GM19455 (cell line): ENCODE measurements around the gene CYP1B1.
"Not testable (repeated sequence)": the region's sequence is repeated elsewhere in the genome, so short reads cannot be mapped to it uniquely, and the experiment has no call there.

Experiments used
- ATAC-seq: cut with Tn5 transposase; IDR thresholded peaks from one replicate; pipeline ENCODE4 v1.9.1; 2021; ENCODE audit not compliant: unreplicated experiment

CYP1B1 gene

DNA sequence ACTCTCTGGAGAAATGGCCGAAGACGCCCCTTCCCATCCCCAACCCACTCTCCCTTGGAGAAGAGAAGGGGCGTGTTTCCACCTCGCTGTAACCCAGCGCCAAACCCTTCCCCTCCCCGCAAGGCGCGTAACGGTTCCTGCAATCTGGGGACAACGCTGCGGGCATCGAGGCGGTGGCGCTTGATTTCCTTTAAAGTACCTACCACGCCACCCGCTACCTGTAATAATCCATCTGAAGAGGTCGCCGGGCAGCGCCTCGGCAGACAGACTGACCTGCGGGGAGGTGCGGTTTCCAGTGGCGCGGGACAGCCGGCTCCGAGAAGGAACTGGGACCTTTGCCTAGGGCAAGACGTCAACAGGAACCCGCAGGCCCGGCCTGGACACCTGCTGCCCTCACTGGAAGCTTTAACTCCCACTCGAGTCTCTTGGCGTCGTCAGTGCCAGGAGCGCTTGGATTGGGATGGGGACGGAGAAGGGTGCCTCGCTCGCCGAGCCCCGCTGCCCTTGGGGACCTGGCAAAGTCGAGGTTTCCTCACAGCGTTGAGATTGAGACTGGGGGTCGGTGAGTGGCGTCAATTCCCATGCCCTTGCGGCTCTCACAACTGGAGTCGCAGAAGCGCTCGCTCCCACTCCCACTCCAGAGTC is at the start of gene CYP1B1:
TSS of gene CYP1B1 (minus strand) at position 645 of the 645 bp plus-strand sequence. CDS start 763 bp downstream, outside the sequence.
- ATAC-seq: no peak

DNA sequence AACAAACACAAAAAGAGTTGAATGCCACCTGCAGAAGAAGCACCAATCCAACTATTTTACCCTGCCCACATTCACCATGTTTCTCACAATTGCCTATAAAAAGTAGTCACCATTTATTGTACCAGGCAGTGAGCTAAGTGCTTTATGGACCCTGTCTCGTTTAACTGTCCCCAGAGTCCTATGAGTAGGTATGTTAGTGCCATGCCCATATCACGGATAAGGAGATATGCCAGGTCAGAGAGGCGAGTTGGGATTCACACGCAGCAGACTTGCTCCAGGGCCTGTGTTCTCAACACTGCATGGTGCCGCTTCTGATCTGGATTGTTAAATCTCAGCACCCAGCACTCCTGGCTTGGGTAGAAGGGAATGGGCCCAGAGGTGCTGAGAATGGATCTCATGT is 49.1 kb upstream of the CYP1B1 start:
- ATAC-seq: no peak

DNA sequence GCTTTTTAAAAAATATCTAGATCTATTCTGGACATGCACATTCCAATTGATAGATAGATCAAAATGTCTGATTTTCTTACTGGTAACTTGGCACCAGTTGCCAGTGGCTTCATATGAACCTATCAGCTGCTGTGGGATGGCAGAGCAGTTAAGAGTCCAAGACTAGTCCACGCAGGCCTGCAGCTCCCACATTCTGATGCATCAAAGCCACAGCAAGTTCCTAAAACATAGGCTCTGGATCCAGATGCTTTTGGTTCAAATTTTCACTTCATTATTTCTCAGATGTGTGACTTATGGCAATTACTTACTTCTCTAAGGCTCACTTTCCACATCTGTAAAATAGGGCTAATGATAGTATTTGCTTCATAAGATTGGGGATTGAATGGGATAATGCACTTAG is 48.0 kb upstream of the CYP1B1 start:
- ATAC-seq: no peak

DNA sequence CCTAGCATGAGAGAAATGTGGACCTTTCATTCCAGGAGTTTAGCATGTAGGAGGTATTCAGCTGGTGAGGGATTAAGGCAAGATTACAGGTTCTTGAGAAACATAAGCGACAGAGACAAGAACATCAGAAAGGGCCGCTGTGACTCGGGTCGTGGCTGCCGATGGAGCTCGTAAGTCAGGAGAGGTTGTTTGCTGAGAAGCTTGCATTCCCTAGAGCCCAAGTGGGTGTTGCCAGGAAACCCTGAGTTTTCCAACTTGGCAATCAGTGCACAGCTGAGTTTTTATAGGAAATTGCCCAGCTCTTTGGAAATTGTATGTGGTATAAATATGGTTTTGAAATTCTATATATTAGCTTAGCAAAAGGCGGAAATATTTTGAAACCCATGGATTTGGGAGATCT is 46.4 kb upstream of the CYP1B1 start:
- ATAC-seq: no peak

DNA sequence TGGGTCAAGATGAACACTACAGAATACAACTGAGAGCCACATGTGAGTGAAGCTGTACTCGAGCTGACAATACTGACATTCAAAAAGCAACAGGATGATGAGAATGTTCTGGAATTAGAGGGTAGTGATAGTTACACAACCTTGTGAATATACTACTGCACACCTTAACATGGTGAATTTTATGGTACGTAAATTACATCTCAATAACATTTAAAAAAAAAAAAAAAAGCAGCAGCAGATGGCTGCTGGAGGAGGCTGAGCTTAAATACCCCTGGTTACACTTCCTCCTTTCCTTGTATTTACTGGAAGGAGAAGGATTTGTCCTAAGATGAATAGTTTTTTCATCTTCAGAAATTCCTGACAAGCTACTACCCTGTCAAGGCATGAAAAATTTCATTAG is 45.5 kb upstream of the CYP1B1 start:
- ATAC-seq: no peak

DNA sequence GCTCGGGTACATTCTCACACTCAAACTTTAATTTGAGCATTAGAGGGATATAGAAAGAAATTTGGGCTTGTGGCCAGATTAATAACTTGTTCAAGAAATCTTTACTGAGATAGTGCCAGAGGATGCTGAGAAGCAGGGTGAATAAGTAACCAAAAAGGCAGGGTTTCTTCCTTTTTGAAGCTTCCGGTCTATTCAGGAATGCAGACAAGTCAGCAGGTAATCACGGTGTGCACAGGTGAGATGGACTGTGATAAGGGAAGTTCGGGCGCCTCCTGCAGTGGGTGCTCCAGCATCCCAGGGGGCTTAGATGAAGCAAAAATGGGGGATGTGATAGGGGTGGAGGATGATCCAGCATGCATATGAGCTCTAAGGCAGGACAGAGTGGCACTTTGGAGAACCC is 44.9 kb upstream of the CYP1B1 start:
- no peak for ATAC-seq

DNA sequence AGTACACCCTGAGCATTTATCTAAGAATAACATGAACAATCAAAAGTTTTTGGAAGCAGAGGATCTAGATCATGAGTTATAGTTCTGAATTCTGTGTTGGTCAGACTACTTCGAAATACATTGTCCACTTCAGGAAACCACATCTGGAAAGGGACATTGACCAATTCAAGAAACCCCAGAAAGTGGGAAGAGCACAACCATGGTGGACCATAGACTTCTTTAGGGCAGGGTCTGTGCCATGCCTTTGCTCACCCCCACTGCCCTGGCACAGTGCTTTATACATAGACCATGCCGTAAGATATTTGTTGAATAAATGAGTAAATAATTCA is 44.3 kb upstream of the CYP1B1 start:
- ATAC-seq: no peak

DNA sequence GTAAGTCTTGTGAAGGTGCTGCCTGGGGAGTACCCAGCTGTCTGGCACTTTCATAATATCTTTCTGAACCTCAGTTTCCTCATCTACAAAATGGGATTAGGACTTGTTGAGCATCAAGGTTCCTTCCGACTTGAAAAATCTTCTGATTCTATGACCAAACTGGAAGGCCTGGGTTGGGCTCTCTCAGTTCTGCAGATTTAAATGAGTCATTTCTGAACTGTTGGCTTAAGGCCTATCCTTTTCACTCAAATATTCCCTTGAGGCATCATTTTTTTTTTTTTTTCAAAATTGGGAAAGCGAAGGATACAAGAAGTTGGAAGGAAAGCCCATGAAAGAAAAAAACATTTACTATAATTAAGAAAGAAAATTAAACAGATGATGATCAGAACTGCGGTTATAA is 40.8 kb upstream of the CYP1B1 start:
- no peak for ATAC-seq

DNA sequence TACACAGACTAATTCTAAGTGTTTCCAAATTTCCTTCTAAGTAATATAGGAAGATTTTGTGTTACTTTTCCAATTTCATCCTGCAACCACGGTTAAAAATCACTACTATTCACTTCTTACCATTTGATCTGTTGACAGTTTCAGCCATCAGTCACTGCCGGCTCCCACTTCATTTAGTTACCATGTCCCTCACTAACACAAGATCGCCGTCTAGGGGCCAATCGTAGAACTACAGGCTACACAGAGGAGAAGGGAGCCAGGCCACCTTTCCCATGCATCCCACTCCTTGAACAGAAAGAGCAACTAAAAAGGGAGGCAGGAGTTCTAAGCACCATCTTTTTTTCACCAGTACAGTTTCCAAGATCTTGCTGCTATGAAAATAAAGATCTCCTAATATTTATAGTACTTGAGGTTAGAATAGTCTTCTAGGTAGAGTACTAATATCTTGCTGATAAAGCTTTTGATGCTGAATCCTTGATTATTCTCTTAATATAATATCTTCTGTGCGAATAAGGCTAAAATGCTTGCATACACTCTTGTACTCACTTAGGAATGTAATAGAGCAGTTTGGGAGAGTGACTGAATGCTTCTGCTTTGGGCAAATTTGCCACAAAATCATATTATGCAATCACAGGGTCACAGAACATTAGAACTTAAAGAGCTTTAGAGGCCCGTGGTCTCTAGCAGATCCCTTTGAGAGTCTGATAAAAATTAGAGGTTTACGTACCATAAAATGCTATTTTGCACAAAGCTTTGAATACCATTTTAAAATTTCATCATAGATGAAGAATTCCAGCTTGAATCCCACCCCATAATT is 39.5 kb upstream of the CYP1B1 start:
- no peak for ATAC-seq

DNA sequence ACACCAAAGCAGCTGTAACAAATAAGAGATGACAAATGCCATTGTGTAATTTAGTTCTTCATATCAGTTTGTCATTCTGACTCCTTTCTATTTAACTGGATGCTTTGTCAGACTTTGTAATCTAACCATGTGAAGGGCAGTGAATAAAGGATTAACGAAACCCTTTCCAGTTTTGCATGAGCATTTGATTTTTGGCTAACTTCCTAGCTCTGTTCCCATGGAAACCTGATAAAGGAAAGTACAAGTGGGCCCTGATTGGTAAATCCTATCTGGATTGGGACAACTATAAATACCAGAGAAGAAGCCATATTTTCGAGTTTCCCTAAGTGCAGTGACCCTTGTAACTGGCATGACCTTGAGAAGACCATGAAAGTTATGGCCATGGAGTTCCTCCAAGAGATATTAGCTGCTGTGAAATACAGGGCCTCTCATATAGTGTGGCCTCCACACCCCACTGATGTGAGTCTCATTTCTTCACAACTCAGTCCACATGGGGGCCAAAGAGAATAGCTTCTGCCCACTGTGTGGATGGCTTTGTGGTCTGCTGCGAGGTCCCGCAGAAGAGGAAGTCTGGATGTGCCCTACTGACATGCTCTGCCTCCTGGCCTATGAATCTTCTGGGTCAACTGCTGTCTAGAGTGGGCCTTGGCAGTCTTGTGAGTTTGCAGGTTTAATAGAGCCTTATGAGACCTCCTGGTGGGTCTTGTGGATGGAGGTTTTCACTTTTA is 38.2 kb upstream of the CYP1B1 start:
- no peak for ATAC-seq

DNA sequence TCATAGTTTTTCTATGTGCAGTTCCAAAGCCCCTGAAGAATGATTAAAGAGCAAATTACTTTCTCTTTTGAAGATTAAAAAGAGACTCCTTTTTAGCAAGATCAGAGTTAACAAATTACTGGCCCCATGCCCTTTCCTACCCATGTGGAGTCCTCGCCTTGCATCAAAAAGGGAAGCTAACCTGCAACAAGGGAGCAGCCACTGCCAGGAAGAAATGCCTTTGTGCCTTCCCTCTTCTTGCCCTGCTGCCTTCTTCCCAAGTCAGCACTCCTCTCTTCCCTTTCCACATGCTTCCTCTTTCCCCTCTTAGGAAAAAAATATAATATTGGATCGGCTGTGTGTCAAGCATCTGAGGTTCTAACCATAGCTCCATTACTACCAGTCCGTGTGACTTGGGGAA is 37.1 kb upstream of the CYP1B1 start:
- no peak for ATAC-seq

DNA sequence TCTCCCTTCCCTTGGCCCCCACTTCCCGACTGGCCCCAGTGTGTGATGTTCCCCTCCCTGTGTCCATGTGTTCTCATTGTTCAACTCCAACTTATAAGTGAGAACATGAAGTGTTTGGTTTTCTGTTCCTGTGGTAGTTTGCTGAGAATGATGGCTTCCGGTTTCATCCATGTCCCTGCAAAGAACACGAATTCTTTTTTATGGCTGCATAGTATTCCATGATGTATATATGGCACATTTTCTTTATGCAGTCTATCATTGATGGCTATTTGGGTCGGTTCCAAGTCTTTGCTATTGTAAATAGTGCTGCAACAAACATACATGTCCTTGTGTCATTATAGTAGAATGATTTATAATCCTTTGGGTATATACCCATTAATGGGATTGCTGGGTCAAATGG is 35.4 kb upstream of the CYP1B1 start:
- not testable (repeated sequence) for ATAC-seq

DNA sequence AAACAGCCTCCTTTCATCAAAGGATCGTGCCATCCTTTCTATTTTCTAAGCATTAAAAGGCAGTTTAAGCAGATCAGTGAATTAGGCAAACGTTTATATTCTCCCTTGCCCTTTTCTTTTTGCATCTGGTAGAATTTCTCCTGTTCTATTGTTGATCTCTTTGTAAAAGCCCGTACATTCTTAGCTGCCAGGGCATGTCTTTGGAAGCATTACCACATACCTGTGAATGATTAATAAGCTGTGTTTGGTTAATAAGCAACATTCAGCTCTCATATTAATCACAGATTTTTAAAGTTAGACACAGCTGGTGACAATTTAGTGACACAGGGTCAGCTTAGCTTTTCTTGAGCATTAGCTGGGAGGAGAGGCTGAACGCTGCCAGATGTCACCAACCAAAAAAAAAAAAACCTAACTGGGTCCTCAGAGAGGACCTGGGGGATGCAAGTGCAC is 33.8 kb upstream of the CYP1B1 start:
- ATAC-seq: no peak

DNA sequence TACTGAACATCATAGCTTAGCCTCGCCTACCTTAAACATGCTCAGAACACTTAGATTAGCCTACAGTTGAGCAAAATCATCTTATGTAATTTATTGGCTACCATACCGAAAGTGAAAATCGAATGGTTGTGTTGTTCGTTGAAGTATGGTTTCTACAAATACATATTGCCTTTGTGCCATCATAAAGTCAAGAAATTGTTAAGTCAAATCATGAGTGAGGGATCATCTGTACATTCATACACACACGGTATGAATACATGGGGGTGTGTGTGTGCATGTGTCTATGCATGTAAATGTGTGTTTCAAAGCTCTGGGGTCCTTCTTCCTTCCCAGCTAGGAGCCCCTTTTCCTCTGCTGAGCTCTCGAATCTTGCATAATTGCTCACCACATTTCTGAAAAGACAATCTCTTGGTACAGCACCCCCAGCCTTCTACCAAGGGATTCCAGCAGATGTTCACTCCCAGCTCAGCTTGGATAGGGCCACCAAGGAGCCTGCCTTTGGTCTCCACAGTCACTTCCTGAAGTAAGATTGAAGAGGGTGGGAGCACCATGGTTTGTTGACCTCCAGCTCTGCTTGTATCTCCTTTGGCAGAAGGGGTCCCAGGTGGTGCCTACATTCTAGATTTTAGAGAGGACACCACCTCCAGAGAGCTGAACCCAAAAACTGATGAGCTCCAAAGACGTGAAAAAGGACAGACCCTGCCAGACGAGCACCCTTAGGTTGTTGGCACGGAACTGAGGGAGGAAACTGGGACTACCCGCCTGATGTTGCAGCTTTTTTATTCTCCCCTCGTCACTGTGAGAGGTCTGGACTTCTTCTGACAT is 33.2 kb upstream of the CYP1B1 start:
- no peak for ATAC-seq

DNA sequence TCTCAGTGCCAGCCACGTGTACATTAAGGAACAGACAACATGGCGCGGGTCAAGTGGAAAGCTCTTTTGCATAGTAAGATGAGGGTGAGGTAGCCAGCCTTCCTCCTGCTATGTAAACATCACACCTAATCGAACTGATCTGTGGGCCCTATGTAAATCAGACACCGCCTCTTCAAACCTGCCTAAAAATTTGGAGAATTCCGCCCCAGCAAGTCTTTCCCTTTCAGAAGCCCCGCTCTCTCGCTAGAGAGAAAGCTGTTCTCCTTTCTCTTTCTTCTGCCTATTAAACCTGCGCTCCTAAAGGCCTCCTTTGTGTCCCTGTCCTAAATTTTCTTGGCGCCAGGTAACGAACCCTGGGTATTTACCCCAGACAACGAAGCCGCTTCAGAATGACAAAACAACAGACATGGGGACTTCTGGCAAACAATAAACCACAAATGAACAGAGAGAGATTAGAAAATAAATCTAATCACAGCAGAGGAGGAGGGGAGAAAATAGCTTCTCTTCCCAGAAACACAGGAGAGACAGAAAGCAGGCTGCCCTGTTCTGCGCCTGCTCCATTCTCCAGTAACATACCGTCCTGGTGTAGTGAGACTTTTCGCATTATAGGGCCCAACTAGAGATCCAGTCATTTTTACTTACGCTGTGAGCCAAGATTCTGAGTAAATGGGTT is 31.9 kb upstream of the CYP1B1 start:
- no peak for ATAC-seq

DNA sequence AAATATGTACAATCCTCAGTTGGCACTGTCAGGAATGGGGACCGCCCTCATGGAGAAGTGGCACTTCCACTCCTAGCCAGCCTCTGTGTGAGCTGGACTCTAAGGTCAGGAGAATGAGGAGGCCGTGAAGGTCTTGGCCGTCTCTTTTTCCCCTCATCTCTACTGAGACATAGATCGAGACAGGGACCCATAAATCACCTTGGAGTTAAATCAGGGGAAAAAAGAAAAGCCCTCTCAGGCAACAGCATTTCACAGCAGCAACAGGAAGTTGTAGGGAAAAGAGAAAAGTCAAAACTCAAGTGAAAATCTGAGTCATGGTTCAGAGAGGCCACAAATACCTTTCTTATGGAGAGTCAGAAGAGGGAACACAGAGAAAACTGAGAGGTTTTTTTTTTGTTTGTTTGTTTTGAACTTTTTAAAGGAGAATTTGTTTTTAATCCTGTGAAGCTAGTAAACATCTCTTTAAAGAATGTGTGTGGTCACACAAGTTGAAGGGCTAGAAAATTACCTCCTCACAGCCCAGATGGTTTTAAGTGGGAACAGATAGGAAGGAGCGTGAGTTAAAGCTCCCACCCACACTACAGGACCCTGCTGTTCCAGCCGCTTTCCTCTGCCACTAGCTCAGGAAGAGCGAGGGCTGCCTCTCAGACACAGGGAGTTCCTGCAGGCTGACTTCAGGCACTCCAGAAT is 30.6 kb upstream of the CYP1B1 start:
- ATAC-seq: no peak

DNA sequence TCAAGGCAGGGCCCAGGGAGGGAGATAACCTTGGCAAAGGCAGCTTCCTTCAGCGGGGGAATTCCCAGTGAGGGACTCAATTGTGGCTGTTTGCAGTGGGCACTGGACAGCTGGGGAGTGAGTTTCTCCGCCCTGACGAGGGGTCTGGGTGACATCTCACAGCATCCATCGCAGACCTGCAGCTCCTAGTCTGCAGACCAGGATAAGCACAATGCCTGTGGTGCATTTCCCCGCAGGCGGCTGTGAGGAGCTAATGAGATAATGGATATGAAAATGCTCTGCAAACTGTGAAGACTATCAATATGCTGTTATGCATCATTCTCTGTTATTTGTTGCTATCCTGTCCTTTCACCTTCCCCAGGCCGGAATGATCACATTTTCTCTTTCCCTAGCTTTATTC is 30.0 kb upstream of the CYP1B1 start:
- no peak for ATAC-seq

DNA sequence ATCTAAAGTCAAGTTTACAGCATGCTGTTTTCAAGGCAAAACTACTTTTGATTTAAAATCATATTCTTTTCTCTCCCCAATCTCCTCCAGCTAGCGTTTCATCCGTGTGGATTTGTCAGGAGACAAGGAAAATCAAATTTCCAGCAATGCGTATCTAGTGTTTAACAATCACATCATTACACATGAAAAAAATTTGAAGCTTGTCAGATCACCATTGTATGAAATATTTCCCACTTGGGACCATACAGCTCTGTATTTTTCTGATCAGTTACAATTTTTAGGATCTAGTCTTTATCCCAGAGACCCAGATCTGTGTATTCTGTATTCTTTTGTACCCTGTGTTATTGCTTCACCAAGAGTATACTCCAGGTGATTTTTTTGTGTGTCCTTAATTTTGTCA is 28.6 kb upstream of the CYP1B1 start:
- no peak for ATAC-seq

DNA sequence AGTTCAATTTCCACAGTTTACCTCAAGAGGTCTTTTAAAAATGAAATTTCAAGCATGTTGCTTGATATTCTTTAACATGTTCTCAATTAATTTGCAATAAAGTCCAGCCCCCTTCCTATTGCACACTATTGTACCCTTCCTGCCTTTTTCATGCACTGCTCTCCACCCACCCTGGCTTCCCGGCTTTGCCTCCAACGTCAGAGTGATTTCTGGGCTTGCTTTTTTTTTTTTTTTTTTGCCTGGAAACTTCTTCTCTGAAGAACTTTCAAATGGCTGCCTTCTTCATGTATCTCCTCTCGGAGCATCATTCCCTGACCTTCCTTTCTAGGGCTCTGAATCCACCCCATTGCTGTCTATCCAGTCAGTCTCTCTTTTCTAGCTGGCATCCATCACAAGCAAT is 24.4 kb upstream of the CYP1B1 start:
- ATAC-seq: no peak
